Pulmonary artery endothelial cell (primary cell): ENCODE data around the gene NR1D2. TPM values are rescaled to one million over a fixed set of nuclear protein-coding genes. Genes with fewer than 3 reads are reported as not detected.
"Not testable (repeated sequence)": the region's sequence is repeated elsewhere in the genome, so short reads cannot be mapped to it uniquely, and the experiment has no call there.

Experiments
- DNase-seq: peaks from one replicate; pipeline ENCODE4 v3.0.0-alpha.2; 2011; ENCODE audit warnings: low read depth, low spot score
- total RNA-seq: library from RNA; depleted of rRNA; stranded (reverse); fragments of >200 nt; gene quantifications from 2 replicates; pipeline ENCODE4 v1.2.3, GENCODE V29; 2014

NR1D2 gene
- 20.7 and 26.7 TPM in 2 replicates for total RNA-seq

DNA sequence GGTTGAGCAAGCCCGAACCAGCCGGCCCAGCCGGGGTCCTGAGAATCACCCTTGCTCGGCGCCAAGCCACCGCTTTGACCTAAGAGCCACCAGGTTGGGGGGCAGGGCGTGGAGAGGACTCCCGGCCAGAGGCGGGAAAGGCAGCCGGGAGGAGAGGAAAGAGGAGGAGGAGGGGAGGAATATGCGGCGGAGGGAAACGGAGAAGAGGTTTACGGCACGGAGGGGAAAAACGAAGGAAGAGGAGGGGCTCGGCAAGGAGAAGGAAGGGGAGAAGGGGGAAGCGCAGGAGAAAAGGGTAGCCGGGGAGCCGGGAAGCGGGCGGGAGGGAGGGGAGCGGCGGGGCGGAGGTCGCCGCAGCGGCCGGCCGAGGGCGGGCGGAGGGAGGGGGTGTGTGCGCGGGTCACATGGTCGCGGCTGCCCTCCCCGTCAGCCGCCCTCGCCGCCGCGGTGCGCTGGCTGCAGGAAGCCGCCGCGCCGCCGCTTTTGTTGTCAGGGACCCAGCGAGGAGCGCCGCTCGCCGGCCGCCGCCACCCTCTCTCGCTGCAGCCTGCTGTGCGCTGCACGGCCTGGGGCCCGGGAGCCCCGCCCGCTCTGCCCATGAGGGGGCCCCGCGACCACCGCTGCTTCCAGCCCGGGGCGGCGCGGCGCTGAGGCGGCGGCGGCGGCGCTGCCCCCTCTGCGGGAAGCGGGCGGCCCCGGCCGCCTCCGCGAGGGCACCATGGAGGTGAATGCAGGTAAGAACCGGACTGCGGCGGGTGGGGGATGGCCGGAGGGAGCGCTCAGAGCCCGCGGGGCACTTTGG lies at the start of gene NR1D2:
Gene NR1D2, plus strand, starts transcription at position 426 of the 802 bp plus-strand sequence. Its CDS starts 293 bp downstream, at position 719.
- peak; percentile 50 for DNase-seq

- no peak for DNase-seq
Observed at GRCh38 chr3:23900744-23901143, 44.3 kb upstream of the NR1D2 start.

DNA sequence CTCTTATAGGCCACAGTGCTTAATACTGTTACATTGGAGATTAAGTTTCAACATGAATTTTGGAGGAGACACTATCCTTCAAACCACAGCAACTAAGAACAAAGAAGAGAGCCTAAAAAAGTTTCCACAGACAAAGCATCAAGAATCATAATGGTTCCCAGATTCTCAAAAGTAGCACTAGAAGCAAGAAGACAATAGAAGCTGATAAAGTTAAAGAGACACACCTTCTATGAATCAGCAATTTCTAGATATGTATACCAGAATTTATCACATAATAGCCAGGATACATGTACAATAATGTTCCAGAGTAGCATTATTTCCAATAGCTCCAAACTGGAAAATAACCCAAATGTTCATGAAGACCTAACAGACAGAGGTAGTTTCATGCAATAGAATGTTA lies 40.5 kb upstream of the NR1D2 start:
- no peak for DNase-seq

DNA sequence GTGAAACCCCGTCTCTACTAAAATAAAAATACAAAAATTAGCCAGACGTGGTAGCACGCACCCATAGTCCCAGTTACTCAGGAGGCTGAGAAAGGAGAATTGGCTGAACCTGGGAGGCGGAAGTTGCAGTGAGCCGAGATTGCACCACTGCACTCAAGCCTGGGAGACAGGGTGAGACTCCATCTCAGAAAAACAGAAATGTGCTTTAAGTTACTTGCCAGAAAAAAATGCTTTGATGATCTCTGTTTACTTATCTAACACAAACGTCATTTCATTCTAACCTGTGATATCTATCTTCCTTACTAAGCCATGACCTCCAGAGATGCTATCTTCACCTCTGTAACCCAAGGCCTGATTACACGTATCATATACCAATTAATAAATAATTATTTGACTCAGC lies 35.7 kb upstream of the NR1D2 start:
- no peak for DNase-seq

DNA sequence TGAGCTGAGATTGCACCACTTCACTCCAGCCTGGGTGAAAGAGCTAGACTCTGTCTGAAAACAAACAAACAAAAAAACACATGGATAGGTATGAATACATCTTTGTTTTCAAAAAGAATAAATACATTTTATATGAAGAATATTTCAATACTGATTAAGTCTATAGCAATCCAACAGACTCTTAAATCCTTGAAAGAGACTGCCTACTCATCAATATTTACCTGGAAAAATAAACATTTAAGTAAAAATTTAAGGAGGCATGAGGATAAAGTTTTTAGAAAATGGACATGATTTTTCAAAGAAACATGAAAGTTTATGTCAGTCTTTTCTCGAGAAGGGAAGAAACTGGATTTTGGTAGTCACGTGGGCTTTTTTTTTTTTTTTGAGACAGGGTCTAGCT lies 33.7 kb upstream of the NR1D2 start:
- no peak for DNase-seq

GRCh38 chr3:23912335-23912734 lies 32.8 kb upstream of the NR1D2 start:
- DNase-seq = not testable (repeated sequence)

DNA sequence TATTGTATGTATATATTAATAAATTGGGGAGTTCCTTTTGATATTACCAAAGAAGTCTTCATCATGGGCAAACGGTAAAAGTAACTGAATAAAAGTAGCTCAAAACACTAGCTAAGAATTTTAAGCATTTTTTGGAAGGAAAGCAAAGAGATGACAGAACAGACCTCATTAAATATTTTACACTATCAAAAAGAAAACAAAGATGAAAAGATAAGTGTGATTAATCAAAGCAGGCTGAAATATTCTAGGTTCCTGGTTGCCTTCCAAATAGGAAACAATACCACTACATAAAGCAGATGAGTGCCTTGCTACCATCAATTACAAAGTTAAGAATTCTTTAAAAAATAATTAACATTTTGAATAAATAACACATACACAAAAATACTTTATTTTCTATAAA lies 31.9 kb upstream of the NR1D2 start:
- no peak for DNase-seq

DNA sequence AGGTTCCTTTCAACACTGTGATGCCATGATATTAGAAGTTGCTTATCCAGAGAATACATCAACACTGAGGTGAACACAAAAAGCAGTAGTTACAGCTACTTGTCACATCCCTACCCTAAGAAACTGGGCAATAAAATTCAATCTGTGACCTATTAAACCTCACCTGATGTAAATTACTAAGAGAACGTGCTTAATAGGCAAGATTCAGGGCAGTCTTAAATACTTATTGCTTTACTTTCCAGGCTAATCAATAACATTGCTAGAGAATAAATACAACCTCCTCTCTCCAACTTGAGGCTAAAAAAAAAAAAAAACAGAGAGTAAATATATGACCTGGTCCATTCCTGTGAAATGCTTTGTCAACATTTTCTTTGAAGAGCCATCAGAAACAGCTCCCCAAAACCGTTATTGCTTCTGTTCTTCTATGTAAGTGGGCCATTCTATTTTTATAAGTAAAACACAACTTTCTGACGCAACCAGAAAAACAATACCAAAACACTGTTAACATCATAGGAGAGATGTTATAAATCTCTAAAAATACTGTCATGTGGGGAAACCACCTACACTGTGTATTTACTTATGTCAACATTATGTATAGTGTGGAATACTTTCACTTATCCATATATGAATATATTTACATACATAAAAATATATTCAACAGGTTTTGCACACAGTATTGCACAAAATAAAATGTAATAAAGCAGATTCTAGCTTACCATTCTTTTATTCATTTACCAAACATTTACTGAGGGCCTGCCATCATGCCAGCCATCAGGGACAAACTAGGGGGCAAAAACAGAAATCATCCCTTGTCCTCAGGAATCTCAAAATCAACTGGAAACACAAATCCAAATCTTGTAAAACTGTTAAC lies 31.0 kb upstream of the NR1D2 start:
- DNase-seq = no peak

DNA sequence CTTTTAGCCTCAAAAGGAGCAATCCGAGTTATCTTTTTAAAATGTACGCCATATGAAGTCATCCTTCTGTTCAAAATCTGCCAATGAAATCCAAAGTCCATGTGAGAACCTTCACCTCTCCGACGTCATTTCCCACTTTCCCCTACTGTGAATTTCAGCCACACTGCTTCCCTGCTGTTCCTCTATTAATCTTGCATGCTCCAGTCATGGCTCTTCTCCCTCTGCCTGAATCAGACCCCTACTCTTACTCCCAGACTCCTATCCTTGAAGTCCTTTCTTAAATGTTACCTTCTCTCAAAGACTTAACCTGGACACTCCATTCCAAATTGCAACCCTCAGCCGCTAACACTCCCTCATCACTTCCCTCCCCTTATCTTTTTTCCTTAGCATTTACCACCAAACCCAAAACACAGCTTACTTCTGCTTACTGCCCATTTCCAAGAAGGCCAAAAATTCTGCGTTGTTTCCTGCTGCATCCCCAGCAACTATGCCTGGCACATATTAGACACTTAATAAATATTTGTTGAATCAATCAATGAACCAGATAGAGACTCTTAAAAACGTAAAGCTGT lies 29.5 kb upstream of the NR1D2 start:
- DNase-seq = no peak

GRCh38 chr3:23916152-23916885 lies 28.8 kb upstream of the NR1D2 start:
- no peak for DNase-seq

- peak; percentile 94 for DNase-seq
Observed at GRCh38 chr3:23916886-23917678, 28.0 kb upstream of the NR1D2 start, which contains the start of the genes NKIRAS1 and RPL15. Gene NKIRAS1, minus strand, starts transcription at chr3:23916990. Its CDS starts 6,086 bp downstream, at chr3:23910904. Gene RPL15, plus strand, starts transcription at chr3:23917132. Its CDS starts 728 bp downstream, at chr3:23917860.

DNA sequence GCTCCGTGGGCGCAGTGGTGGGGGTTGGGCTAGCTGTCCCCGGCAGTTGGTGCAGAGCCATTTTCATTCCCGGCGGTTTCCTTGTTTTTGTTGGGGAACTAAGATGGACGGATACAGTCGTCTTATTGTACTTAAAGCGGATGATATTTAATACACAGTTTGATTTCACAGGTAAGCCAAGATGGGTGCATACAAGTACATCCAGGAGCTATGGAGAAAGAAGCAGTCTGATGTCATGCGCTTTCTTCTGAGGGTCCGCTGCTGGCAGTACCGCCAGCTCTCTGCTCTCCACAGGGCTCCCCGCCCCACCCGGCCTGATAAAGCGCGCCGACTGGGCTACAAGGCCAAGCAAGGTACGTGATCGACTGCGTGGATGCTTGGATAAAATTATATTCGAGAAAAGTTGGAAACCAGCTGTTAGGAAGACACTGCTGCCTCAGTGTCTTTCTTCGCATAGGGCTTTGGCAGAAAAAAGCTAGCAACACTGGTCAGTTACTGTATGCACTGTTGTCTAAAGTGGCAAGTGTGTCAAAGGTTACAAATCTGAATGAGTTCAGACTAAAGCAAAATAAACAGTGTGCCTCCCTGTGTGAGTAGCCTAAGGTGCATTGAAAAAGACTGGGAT lies 27.3 kb upstream of the NR1D2 start:
- not testable (repeated sequence) for DNase-seq

GRCh38 chr3:23918331-23918730 lies 26.8 kb upstream of the NR1D2 start:
- not testable (repeated sequence) for DNase-seq

GRCh38 chr3:23919628-23920027 lies 25.5 kb upstream of the NR1D2 start:
- DNase-seq = no peak

- DNase-seq = no peak
Observed at GRCh38 chr3:23920151-23920655, 24.9 kb upstream of the NR1D2 start.

DNA sequence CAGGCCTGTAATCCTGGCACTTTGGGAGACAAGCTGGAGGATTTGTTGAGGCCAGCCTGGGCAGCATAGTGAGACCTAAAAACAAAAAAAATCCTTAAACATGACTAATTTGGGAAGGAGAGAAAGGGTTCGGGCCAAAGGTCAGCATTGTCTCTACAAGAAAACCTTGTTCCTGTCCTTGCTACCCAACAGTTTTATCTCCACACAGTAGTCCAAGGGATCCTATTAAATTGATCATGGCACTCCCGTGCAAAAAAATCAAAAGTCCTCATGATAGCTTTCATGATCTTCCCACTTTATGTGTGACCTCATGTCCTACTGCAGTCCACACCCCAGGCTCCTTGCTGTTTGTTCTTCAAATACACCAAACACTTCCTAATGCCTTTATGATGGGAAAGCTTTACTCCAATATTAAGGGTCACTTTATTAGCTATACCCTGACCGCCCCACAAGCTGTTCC lies 24.0 kb upstream of the NR1D2 start:
- no peak for DNase-seq

DNA sequence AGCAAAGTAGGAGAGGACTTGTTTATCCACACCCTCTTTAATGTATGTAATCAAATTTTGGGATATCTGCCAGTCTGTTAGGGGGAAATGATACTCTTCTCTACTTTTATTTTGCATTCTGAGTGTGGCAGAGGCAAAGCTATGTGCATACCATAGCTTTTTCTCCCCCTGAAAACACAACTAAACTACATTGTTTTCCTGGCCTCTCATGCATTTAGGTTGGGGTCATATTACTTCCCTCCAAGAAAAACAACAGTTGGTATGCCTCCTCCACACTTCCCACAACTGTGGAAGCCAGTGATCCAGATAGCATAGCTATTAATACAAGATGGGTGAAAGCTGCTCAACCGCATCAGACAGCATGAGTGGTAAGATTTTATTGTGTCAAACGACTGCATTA lies 21.3 kb upstream of the NR1D2 start:
- no peak for DNase-seq

DNA sequence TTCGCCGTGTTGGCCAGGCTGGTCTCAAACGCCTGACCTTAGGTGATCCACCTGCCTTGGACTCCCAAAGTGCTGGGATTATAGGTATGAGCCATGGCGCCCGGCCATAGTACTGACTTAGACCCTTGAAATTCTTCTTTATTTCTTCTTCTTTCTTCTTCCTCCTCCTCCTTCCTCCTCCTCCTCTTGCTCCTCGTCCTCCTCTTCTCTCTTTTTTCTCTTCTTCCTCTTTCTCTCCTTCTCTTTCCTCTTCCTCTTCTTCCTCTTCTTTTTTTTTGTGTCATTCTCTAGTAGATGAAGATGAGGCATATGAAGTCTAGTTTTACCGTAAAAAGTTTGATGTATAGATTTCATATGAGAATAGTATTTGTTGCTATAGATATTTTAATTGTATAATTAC lies 18.8 kb upstream of the NR1D2 start:
- DNase-seq = no peak

DNA sequence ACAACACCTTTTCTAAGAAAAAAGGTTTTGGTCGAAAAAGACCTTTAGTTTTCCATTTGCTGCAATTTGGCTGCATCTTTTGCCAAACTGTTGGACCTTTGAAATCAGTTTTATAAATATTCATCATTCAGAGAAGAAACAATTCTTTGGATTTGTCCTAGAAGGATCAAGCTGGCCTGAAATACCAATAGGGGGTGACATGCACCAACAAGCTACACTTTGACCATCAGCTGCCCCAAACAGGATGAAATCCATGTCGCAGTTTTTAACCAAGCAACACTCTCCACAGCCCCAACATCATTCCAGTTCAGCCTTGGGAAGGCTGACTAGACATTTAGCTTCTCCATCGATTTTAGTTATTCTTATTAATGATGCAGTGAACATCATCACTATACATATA lies 18.4 kb upstream of the NR1D2 start:
- DNase-seq = no peak

DNA sequence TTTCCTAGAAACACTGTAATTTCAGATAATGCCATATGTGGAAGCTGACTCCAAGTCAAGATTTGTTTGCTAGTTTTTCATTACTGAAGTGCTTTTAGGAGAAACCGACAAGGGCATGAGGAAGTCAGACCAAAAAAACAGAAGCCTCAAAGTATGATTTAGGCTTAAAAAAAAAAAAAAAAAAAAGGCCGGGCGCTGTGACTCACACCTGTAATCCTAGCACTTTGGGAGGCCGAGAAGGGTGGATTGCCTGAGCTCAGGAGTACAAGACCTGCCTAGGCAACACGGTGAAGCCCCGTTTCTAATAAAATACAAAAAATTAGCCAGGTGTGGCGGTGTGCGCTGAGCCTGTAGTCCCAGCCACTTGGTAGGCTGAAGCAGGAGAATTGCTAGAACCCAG lies 16.6 kb upstream of the NR1D2 start:
- no peak for DNase-seq
